A673 (cell line): ENCODE results near the gene PACS1.

Source experiments
- EZH2 ChIP-seq: fragments of 200-600 bp; sonication (generic); IDR thresholded peaks from 2 replicates; pipeline ENCODE4 v1.6.1; 2017; ENCODE audit warnings: borderline replicate concordance, low read depth, mild to moderate bottlenecking, mixed read lengths, antibody characterized with exemption, low read length; ENCODE audit not compliant: poor library complexity, severe bottlenecking
- TF ChIP-seq, protein P1 (sequence below): fragments of 300-800, 200-600 bp; sonication (generic); conservative IDR thresholded peaks from 2 replicates; pipeline ENCODE4 v1.5.1; 2017; ENCODE audit warnings: low read depth, mild to moderate bottlenecking, antibody characterized with exemption, low read length, moderate library complexity, mixed read lengths

DNA sequence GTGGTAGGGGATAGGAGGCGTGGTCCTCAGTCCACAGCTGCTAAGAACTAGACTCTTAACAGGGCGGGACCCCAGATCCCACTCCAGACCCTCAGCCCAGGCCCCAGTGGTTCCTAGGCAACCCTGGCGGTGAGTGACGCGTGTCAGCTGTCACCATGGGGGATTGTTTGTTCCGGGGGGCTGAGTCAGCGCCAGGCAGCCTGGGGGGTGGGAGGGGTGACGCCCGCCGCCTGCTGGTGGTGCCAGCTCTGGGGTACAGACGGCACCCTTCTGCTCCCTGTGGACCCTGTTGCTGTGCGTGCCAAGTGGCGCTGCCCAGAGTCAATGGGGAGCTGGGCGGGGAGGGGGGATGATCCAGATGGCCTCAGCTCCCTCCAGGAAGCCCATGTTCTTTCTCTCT, 210.4 kb downstream of the PACS1 start:
- TF ChIP-seq, protein P1, sequence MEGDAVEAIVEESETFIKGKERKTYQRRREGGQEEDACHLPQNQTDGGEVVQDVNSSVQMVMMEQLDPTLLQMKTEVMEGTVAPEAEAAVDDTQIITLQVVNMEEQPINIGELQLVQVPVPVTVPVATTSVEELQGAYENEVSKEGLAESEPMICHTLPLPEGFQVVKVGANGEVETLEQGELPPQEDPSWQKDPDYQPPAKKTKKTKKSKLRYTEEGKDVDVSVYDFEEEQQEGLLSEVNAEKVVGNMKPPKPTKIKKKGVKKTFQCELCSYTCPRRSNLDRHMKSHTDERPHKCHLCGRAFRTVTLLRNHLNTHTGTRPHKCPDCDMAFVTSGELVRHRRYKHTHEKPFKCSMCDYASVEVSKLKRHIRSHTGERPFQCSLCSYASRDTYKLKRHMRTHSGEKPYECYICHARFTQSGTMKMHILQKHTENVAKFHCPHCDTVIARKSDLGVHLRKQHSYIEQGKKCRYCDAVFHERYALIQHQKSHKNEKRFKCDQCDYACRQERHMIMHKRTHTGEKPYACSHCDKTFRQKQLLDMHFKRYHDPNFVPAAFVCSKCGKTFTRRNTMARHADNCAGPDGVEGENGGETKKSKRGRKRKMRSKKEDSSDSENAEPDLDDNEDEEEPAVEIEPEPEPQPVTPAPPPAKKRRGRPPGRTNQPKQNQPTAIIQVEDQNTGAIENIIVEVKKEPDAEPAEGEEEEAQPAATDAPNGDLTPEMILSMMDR: peak; percentile 43
- no peak for TF ChIP-seq EZH2
